ENCODE data around the gene TMEM11. TPM values are rescaled to one million over a fixed set of nuclear protein-coding genes. Genes with fewer than 3 reads are reported as not detected.

TMEM11 gene
- total and polyA plus RNA-seq, 8 donors = 0.87 to 30.8 (median 13.1) TPM

GRCh38 chr17:21240369-21241055 is 26.6 kb upstream of the TMEM11 start:
- WGBS, 5 donors = 69 to 78% (median 74%) methylated on average over 14 to 25 of the region's 25 CpGs
- no peak for DNase-seq
- no peaks in the 10 kb centered on the region for H3K9me3 ChIP-seq
- no peak overlapping the region for H3K4me3 ChIP-seq
- peaks cover 0 to 5% (median 0%) of the 10 kb centered on the region in 4 donors for H3K4me1 ChIP-seq
- H3K27me3 ChIP-seq = no peaks in the 10 kb centered on the region
- H3K36me3 ChIP-seq = peaks cover 0 to 31% (median 29%) of the 10 kb centered on the region in 4 donors
- TF ChIP-seq, protein P1, sequence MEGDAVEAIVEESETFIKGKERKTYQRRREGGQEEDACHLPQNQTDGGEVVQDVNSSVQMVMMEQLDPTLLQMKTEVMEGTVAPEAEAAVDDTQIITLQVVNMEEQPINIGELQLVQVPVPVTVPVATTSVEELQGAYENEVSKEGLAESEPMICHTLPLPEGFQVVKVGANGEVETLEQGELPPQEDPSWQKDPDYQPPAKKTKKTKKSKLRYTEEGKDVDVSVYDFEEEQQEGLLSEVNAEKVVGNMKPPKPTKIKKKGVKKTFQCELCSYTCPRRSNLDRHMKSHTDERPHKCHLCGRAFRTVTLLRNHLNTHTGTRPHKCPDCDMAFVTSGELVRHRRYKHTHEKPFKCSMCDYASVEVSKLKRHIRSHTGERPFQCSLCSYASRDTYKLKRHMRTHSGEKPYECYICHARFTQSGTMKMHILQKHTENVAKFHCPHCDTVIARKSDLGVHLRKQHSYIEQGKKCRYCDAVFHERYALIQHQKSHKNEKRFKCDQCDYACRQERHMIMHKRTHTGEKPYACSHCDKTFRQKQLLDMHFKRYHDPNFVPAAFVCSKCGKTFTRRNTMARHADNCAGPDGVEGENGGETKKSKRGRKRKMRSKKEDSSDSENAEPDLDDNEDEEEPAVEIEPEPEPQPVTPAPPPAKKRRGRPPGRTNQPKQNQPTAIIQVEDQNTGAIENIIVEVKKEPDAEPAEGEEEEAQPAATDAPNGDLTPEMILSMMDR (IDR thresholded peaks at IDR 0.05) = no peak
- TF ChIP-seq EP300 (IDR thresholded peaks at IDR 0.05) (no peak), POLR2A (IDR thresholded peaks at IDR 0.05) (no peak), POLR2AphosphoS5 (IDR thresholded peaks at IDR 0.05) (no peak)
- intact Hi-C loops (cut with DNase I; ENCODE audit: low total_unique reads) = no loop called here
- H3K27ac ChIP-seq = no peak overlapping the region

DNA sequence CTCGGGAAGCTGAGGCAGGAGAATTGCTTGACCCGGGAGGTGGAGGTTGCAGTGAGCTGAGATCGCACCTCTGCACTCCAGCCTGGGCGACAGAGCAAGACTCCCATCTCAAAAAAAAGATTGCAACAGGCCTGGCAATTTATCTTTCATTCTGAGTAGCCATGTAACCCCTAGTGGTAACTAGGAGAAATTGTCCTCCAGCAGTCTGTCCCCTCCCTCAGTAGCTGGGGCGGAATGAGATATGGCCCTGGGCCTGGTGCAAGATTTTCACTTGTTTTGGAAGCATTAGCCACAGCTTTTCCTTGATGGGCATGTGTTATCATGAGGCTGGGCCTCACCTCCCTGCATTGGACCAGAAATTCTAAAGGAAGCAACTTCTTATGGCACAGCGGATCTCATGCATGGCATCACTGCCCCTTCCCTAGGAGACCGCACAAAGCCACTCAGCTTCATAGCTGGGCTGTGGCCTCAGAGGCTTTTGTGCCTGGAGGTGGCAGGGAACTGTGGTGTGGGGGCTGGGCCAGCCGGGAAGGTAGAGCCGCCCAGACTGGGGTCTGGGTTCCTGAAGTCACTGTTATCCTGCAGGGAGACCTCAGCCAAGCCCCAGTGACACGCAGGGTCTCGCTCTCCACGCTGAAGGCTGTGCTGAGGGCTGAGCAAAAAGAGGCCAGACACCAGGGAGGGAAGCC is 25.9 kb upstream of the TMEM11 start:
- Histone ChIP-seq H3K4me1 (peaks cover 0 to 3% (median 0%) of the 10 kb centered on the region in 4 donors), H3K27me3 (no peaks in the 10 kb centered on the region), H3K36me3 (peaks cover 0 to 31% (median 29%) of the 10 kb centered on the region in 4 donors), H3K9me3 (no peaks in the 10 kb centered on the region), H3K4me3 (no peak overlapping the region), H3K27ac (no peak overlapping the region)
- intact Hi-C loops (cut with DNase I; ENCODE audit: low total_unique reads) = no loop called here
- no peak for DNase-seq
- 68 to 78% (median 70%) methylated on average over 12 of the region's 12 CpGs for WGBS, 5 donors
- TF ChIP-seq, protein P1 (IDR thresholded peaks at IDR 0.05) = peak in 3 of 7 experiments; percentile 10 to 34 (median 32)
- TF ChIP-seq POLR2A (IDR thresholded peaks at IDR 0.05) (no peak), EP300 (IDR thresholded peaks at IDR 0.05) (no peak), POLR2AphosphoS5 (IDR thresholded peaks at IDR 0.05) (no peak)

DNA sequence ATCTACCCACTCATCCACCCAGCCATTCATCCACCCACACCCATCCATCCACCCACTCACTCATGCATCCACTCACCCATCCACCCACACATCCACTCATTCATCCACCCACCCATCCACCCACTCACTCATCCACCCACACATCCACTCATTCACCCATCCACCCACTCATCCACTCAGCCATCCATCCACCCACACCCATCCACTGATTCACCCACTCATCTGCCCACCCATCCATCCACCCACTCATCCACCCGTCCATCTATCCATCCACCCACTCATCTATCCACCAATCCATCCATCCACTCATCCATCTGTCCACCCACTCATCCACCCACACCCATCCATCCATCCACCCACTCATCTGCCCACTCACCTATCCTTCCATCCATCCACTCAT is 22.0 kb upstream of the TMEM11 start:
- intact Hi-C loops (cut with DNase I; ENCODE audit: low total_unique reads) = no loop called here
- TF ChIP-seq POLR2A (IDR thresholded peaks at IDR 0.05) = no peak
- no peak for TF ChIP-seq EP300 (IDR thresholded peaks at IDR 0.05)
- TF ChIP-seq, protein P1 (IDR thresholded peaks at IDR 0.05) = no peak
- TF ChIP-seq POLR2AphosphoS5 (IDR thresholded peaks at IDR 0.05) = no peak

DNA sequence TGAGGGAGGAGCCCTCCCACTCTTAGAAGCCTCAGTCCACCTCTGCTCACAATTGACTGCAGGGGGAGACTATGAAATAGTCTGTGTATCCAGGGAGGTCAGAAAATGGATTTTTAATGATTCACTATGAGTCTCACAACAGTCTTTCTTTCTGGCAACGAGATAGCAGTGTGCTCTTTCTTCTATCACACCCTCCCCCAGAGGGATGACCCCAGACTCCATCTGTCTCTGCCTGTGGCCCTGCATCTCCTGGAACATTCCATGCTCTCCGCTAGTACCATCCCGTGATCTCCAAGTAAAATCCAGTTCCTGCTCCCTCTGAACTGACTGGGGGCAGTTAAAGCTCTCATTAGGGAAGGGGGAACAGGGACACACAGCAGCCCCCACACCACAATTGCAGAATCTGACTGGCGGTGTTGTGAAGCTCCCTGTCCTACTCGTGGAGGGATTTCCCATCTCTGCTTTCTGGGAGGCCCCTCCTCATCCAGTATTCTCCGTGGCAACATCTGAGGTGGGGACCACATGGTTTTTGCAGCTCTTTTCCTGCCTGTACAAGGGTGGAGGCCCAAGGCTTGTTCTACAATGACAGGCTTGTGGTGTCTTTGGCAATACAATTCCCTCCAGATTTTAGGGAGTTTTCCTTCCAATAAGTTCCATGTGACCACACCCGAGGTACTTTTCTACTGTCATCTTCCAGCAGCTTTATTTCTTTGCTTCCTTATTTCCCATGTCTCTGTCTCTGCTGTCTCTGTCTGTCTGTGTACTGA is 19.8 kb upstream of the TMEM11 start:
- 66 to 73% (median 71%) methylated on average over 7 of the region's 7 CpGs for WGBS, 5 donors
- no peak for DNase-seq
- Histone ChIP-seq H3K4me1 (no peaks in the 10 kb centered on the region), H3K4me3 (no peak overlapping the region), H3K27me3 (no peaks in the 10 kb centered on the region), H3K9me3 (peaks cover 0 to 4% (median 0%) of the 10 kb centered on the region in 4 donors), H3K27ac (no peak overlapping the region), H3K36me3 (no peaks in the 10 kb centered on the region)
- intact Hi-C loops (cut with DNase I; ENCODE audit: low total_unique reads) = no loop called here
- no peak for TF ChIP-seq EP300 (IDR thresholded peaks at IDR 0.05)
- TF ChIP-seq POLR2AphosphoS5 (IDR thresholded peaks at IDR 0.05) = no peak
- TF ChIP-seq POLR2A (IDR thresholded peaks at IDR 0.05) = no peak
- TF ChIP-seq, protein P1 (IDR thresholded peaks at IDR 0.05) = no peak

More for the DNA sequence above, 22.0 kb upstream of the TMEM11 start:
- H3K4me3 ChIP-seq = no peak overlapping the region
- no peak overlapping the region for H3K27ac ChIP-seq
- H3K36me3 ChIP-seq = peaks cover 0 to 2% (median 0%) of the 10 kb centered on the region in 4 donors
- H3K27me3 ChIP-seq = no peaks in the 10 kb centered on the region
- H3K9me3 ChIP-seq = peaks cover 0 to 4% (median 0%) of the 10 kb centered on the region in 4 donors
- H3K4me1 ChIP-seq = no peaks in the 10 kb centered on the region
- DNase-seq = no peak
- 69 to 89% (median 79%) methylated on average over 1 of the region's 1 CpG for WGBS, 5 donors
